Endothelial cell of umbilical vein (primary cell): ENCODE data around the gene TNFRSF8. TPM values are rescaled to one million over a fixed set of nuclear protein-coding genes. Genes with fewer than 3 reads are reported as not detected.

ENCODE experiments used
- BruUV-seq: library from RNA; stranded (reverse); fragments of 400-500 nt; replicated peaks from 2 replicates; lab custom pipeline; 2021; lab: Mats Ljungman, UMichigan
- CTCF ChIA-PET: fragments of 300-600, 350-600 bp; sonication (Branson Sonifier 250); formaldehyde crosslinking; loops from one replicate; lab custom pipeline; 2021; ENCODE audit warnings: antibody characterized with exemption, inconsistent platforms; lab: Charles Lee
- POLR2A ChIA-PET: fragments of 300-600, 350-600 bp; sonication (Branson Sonifier 250); formaldehyde crosslinking; loops from one replicate; lab custom pipeline; 2021; ENCODE audit warnings: antibody characterized with exemption, inconsistent platforms; lab: Charles Lee
- DNase-seq: peaks from one replicate; pipeline ENCODE4 v3.0.0-alpha.2; 2011; ENCODE audit warnings: low read depth, low spot score
- FAIRE-seq: peaks from 2 replicates; lab custom pipeline; 2011; peaks lifted over from hg19 to GRCh38; lab: Jason Lieb, UNC
- H2AFZ ChIP-seq: 2 replicates; pipeline ENCODE4 v1.6.0; 2012; ENCODE audit warnings: low read depth, low read length, control low read depth, inconsistent platforms
- H3K27ac ChIP-seq: 2 replicates; pipeline ENCODE4 v1.5.1; 2011; ENCODE audit warnings: low read depth, mild to moderate bottlenecking, control low read depth, low read length, moderate library complexity; ENCODE audit not compliant: insufficient read depth
- H3K27me3 ChIP-seq, 2 experiments: 2 replicates each; pipeline versions ENCODE4 v1.6.0 to v1.6.1; 2011; ENCODE audit warnings: low read length in 2 of 2, mixed read lengths in 1 of 2; ENCODE audit not compliant: control insufficient read depth in 2 of 2, insufficient read depth in 2 of 2
- H3K36me3 ChIP-seq, 2 experiments: 2 replicates in 1 of 2; 3 replicates in 1 of 2; pipeline ENCODE4 v1.5.1; 2011; ENCODE audit warnings: low read length in 2 of 2, mild to moderate bottlenecking in 1 of 2, moderate library complexity in 1 of 2; ENCODE audit not compliant: control insufficient read depth in 2 of 2, insufficient read depth in 2 of 2; ENCODE audit errors: extremely low read depth in 1 of 2
- H3K4me1 ChIP-seq: 3 replicates; pipeline ENCODE4 v1.5.1; 2011; ENCODE audit warnings: mild to moderate bottlenecking, low read length; ENCODE audit not compliant: control insufficient read depth, insufficient read depth; ENCODE audit errors: extremely low read depth
- H3K4me2 ChIP-seq: 2 replicates; pipeline ENCODE4 v1.6.1; 2011; ENCODE audit warnings: low read length, control low read depth, mixed read lengths; ENCODE audit not compliant: insufficient read depth
- H3K4me3 ChIP-seq, 3 experiments: fragments of 200-600 bp in 1 of 3; sonication (generic), shearing (Covaris generic) in 1 of 3; replicated peaks in 1 of 3; 2 replicates each; pipeline ENCODE4 v1.5.1; 2011 to 2016; ENCODE audit warnings: control low read depth in 3 of 3, low read length in 3 of 3, mild to moderate bottlenecking in 2 of 3, inconsistent platforms in 1 of 3, low read depth in 1 of 3, moderate library complexity in 1 of 3; ENCODE audit not compliant: insufficient read depth in 1 of 3
- H3K79me2 ChIP-seq: 2 replicates; pipeline ENCODE4 v1.6.0; 2012; ENCODE audit warnings: low read length, inconsistent platforms; ENCODE audit not compliant: control insufficient read depth, insufficient read depth
- H3K9ac ChIP-seq: replicated peaks from 2 replicates; pipeline ENCODE3; 2011; ENCODE audit warnings: low read length, control low read depth; ENCODE audit not compliant: insufficient read depth; ENCODE audit errors: extremely low read depth
- H3K9me1 ChIP-seq: replicated peaks from 3 replicates; pipeline ENCODE4 v1.6.0; 2011; ENCODE audit warnings: mild to moderate bottlenecking, low read length; ENCODE audit not compliant: control insufficient read depth, insufficient read depth; ENCODE audit errors: extremely low read depth
- H3K9me3 ChIP-seq: replicated peaks from 2 replicates; pipeline ENCODE4 v1.5.1; 2012; ENCODE audit warnings: low read length, inconsistent platforms; ENCODE audit not compliant: control insufficient read depth, insufficient read depth
- H4K20me1 ChIP-seq: replicated peaks from 2 replicates; pipeline ENCODE3; 2011; ENCODE audit warnings: mild to moderate bottlenecking, low read length; ENCODE audit not compliant: control insufficient read depth, insufficient read depth; ENCODE audit errors: extremely low read depth
- EZH2 ChIP-seq: IDR thresholded peaks from 2 replicates; pipeline ENCODE4 v1.6.1; 2012; ENCODE audit warnings: borderline replicate concordance, low read depth, mild to moderate bottlenecking, moderate library complexity, low read length, inconsistent platforms; ENCODE audit not compliant: severe bottlenecking
- GATA2 ChIP-seq: IDR thresholded peaks from 2 replicates; pipeline ENCODE4 v1.7.0; 2011; ENCODE audit warnings: low read depth, mild to moderate bottlenecking, moderate library complexity, mixed read lengths, low read length; ENCODE audit not compliant: insufficient read length, insufficient read depth
- MYC ChIP-seq: IDR thresholded peaks from one replicate; pipeline ENCODE4 v1.6.1; 2011; ENCODE audit warnings: mild to moderate bottlenecking, low read depth, low read length
- POLR2A ChIP-seq: IDR thresholded peaks from 2 replicates; pipeline ENCODE4 v1.6.1; 2012; ENCODE audit warnings: low read depth, mild to moderate bottlenecking, control low read depth, low read length
- POLR2AphosphoS5 ChIP-seq: IDR thresholded peaks from 2 replicates; pipeline ENCODE4 v1.6.1; 2012; ENCODE audit warnings: low read depth, mild to moderate bottlenecking, control low read depth, low read length, moderate library complexity; ENCODE audit not compliant: insufficient read depth
- dilution Hi-C: fragments of 300-500 bp; cut with MboI; formaldehyde crosslinking; loops from one replicate; pipeline ENCODE4 v1.15.0; 2019; ENCODE audit warnings: low sequenced_read_pairs; ENCODE audit not compliant: extremely low pct_ligation_motif_present
- intact Hi-C: fragments of 100-400 bp; cut with micrococcal nuclease; formaldehyde crosslinking; loops from one replicate; pipeline ENCODE4 v1.10.0; 2022
- polyA plus RNA-seq, 4 experiments: library from polyadenylated mRNA; depleted of rRNA in 3 of 4; stranded (reverse) in 3 of 4; unstranded in 1 of 4; fragments of >200 nt; gene quantifications; 2 replicates each; pipeline versions ENCODE4 v1.2.1 to v1.2.3, GENCODE V29; 2011 to 2012; ENCODE audit warnings: missing spikeins in 1 of 4
- total RNA-seq: library from RNA; stranded (reverse); gene quantifications from 2 replicates; pipeline ENCODE4 v1.2.3, GENCODE V29; 2021
- TF ChIP-seq, protein P1 (sequence below): IDR thresholded peaks from 2 replicates; pipeline ENCODE4 v1.6.1; 2011; ENCODE audit not compliant: insufficient read depth, insufficient read length
- TF ChIP-seq, protein P2 (sequence below), 2 donors: IDR thresholded peaks; 1 replicate in 1 of 2; 2 replicates in 1 of 2; pipeline ENCODE4 v1.5.1; 2011; ENCODE audit warnings: low read length in 2 of 2, mild to moderate bottlenecking in 2 of 2, moderate library complexity in 2 of 2, control low read depth in 1 of 2, inconsistent platforms in 1 of 2, low read depth in 1 of 2; ENCODE audit not compliant: insufficient read depth in 1 of 2; ENCODE audit errors: extremely low read depth in 1 of 2

TNFRSF8 gene
- total and polyA plus RNA-seq, 2 donors (not counting 3 experiments of a cell fraction or from before 2014, with no cell fraction given), result 0.47 TPM; not detected in 1

- Histone ChIP-seq H3K9me1 (no peaks in the 10 kb centered on the region), H3K9ac (no peak overlapping the region), H3K79me2 (no peaks in the 10 kb centered on the region), H3K27me3 (no peaks in the 10 kb centered on the region), H3K4me3 (no peak overlapping the region), H2AFZ (no peak overlapping the region), H3K27ac (no peak overlapping the region), H3K9me3 (no peaks in the 10 kb centered on the region), H3K4me1 (peaks cover 20% of the 10 kb centered on the region), H4K20me1 (no peaks in the 10 kb centered on the region), H3K4me2 (no peak overlapping the region), H3K36me3 (no peaks in the 10 kb centered on the region)
- no peak for DNase-seq
- CTCF ChIA-PET, result interaction anchor here (0.9 to 3.3 kb wide), 5 partner anchors 9 to 35 kb away, joined by 4 to 12 read pairs (median 6); no protein-coding TSS in a partner anchor
- TF ChIP-seq, protein P1, sequence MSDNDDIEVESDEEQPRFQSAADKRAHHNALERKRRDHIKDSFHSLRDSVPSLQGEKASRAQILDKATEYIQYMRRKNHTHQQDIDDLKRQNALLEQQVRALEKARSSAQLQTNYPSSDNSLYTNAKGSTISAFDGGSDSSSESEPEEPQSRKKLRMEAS, result no peak
- TF ChIP-seq POLR2A, result no peak
- TF ChIP-seq, protein P2, sequence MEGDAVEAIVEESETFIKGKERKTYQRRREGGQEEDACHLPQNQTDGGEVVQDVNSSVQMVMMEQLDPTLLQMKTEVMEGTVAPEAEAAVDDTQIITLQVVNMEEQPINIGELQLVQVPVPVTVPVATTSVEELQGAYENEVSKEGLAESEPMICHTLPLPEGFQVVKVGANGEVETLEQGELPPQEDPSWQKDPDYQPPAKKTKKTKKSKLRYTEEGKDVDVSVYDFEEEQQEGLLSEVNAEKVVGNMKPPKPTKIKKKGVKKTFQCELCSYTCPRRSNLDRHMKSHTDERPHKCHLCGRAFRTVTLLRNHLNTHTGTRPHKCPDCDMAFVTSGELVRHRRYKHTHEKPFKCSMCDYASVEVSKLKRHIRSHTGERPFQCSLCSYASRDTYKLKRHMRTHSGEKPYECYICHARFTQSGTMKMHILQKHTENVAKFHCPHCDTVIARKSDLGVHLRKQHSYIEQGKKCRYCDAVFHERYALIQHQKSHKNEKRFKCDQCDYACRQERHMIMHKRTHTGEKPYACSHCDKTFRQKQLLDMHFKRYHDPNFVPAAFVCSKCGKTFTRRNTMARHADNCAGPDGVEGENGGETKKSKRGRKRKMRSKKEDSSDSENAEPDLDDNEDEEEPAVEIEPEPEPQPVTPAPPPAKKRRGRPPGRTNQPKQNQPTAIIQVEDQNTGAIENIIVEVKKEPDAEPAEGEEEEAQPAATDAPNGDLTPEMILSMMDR (IDR thresholded peaks at IDR 0.05; ENCODE audit: extremely low read depth in 1 of 2, insufficient read depth in 1 of 2, low read depth in 1 of 2, low read length in 2 of 2), result no peak
- no peak for TF ChIP-seq GATA2
- no peak for TF ChIP-seq EZH2
- no peak for TF ChIP-seq MYC
- no peak for TF ChIP-seq POLR2AphosphoS5
- no peak for FAIRE-seq
- no TSS peak for BruUV-seq
- POLR2A ChIA-PET, result no interaction called here
- dilution Hi-C loops (no loop called here), intact Hi-C loops (loop anchor here (2.0 kb wide), 1 partner anchor 19 kb away; no protein-coding TSS in a partner anchor)
Measured at GRCh38 chr1:12159816-12160215, 96.7 kb downstream of the TNFRSF8 start.
